DMS 273 (cell line): ENCODE results near the gene FNDC8.
A peak's percentile ranks its signal among the peaks of the same experiment; 100 is the strongest.
"Not testable (repeated sequence)": the region's sequence is repeated elsewhere in the genome, so short reads cannot be mapped to it uniquely, and the experiment has no call there.

ENCODE experiments used
- DNase-seq: peaks from one replicate; lab custom pipeline; 2025; ENCODE audit not compliant: unreplicated experiment; lab: John Stamatoyannopoulos, UW

The FNDC8 gene

GRCh38 chr17:35169835-35170363 lies 48.5 kb downstream of the FNDC8 start:
- no peak for DNase-seq

GRCh38 chr17:35170968-35171771 lies 49.8 kb downstream of the FNDC8 start:
- peak; percentile 36 for DNase-seq

- no peak for DNase-seq
Observed at GRCh38 chr17:35171834-35172233, 50.4 kb downstream of the FNDC8 start.

- DNase-seq = not testable (repeated sequence)
Observed at GRCh38 chr17:35172321-35172720, 50.9 kb downstream of the FNDC8 start.

GRCh38 chr17:35174835-35175334 lies 53.5 kb downstream of the FNDC8 start:
- no peak for DNase-seq

- DNase-seq = no peak
Observed at GRCh38 chr17:35175638-35176415, 54.4 kb downstream of the FNDC8 start.

GRCh38 chr17:35176897-35177296 lies 55.5 kb downstream of the FNDC8 start:
- DNase-seq = no peak

- DNase-seq = not testable (repeated sequence)
Observed at GRCh38 chr17:35179379-35179778, 58.0 kb downstream of the FNDC8 start.
